T-helper 2 cell treated with Interferon-gamma antibody and Interleukin-4, amounts not matched to agents 5 μg/mL and 100 μg/mL, for 36 hours (primary cell): Measurements from ENCODE around the gene APLF.
"Not testable (repeated sequence)": the region's sequence is repeated elsewhere in the genome, so short reads cannot be mapped to it uniquely, and the experiment has no call there.

Source experiments
- DNase-seq: peaks from one replicate; pipeline ENCODE4 v3.0.0; 2021; ENCODE audit warnings: low spot score
- H3K27ac Mint-ChIP-seq: one replicate; pipeline ENCODE4 v1.8.0; 2021; ENCODE audit warnings: mild to moderate bottlenecking, mixed read lengths
- H3K27me3 Mint-ChIP-seq: one replicate; pipeline ENCODE4 v1.8.0; 2021; ENCODE audit warnings: low read depth, mixed read lengths
- H3K36me3 Mint-ChIP-seq: one replicate; pipeline ENCODE4 v1.8.0; 2021; ENCODE audit warnings: low read depth, mixed read lengths
- H3K4me1 Mint-ChIP-seq: one replicate; pipeline ENCODE4 v1.8.0; 2021; ENCODE audit warnings: low read depth, mixed read lengths
- H3K4me3 Mint-ChIP-seq: one replicate; pipeline ENCODE4 v1.8.0; 2022; ENCODE audit warnings: mild to moderate bottlenecking, moderate library complexity, mixed read lengths
- H3K9me3 Mint-ChIP-seq: one replicate; pipeline ENCODE4 v1.8.0; 2021; ENCODE audit warnings: mixed read lengths

APLF gene

DNA sequence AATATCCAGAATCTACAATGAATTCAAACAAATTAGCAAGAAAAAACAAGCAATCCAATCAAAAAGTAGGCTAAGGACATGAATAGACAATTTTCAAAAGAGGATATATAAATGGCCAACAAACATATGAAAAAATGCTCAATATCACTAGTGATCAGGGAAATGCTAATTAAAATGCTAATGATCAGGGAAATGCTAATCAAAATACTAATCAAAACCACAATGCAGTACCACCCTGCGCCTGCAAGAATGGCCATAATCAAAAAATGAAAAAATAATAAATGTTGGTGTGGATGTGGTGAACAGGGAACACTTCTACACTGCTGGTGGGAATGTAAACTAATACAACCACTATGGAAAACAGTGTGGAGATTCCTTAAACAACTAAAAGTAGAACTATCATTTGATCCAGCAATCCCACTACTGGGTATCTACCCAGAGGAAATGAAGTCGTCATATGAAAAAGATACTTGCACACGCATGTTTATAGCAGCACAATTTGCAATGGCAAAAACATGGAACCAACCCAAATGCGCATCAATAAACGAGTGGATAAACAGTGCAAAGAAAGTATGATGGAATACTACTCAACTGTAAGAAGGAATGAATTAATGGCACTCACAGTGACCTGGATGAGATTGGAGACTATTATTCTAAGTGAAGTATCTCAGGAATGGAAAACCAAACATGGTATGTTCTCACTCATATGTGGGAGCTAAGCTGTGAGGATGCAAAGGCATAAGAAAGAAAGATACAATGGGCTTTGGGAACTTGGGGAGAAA is 88.2 kb downstream of the APLF start:
- not testable (repeated sequence) for H3K9me3 Mint-ChIP-seq, H3K4me1 Mint-ChIP-seq, H3K27me3 Mint-ChIP-seq, H3K36me3 Mint-ChIP-seq, DNase-seq, H3K27ac Mint-ChIP-seq, H3K4me3 Mint-ChIP-seq

DNA sequence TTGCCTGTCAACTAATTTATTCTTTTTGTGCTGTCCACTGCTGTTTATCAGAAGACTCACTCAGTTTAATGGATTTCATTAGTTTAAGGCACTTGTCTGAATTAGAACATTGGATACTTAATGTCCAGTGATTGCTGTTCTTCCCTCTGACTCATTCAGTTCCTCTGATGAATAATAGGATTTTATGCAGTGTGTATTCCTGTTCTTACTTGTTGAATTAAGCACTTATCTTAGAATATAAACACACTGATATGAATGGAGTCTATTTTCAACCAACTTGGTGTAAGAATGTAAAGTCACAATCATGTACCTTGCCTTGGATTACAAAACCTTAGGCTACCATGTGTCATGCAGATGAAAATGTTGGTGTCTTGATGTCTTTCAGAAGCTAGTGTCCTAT is 89.0 kb downstream of the APLF start:
- no peaks in the 10 kb centered on the region for H3K9me3 Mint-ChIP-seq
- H3K27ac Mint-ChIP-seq: no peak overlapping the region
- peaks cover 1% of the 10 kb centered on the region for H3K27me3 Mint-ChIP-seq
- no peak for DNase-seq
- H3K4me1 Mint-ChIP-seq: peaks cover 6% of the 10 kb centered on the region
- H3K36me3 Mint-ChIP-seq: no peaks in the 10 kb centered on the region
- no peak overlapping the region for H3K4me3 Mint-ChIP-seq

- no peak for DNase-seq
- Mint-ChIP-seq H3K9me3 (no peaks in the 10 kb centered on the region), H3K4me3 (no peak overlapping the region), H3K27ac (no peak overlapping the region), H3K36me3 (no peaks in the 10 kb centered on the region), H3K4me1 (peaks cover 6% of the 10 kb centered on the region), H3K27me3 (no peaks in the 10 kb centered on the region)
Measured at GRCh38 chr2:68558576-68558975, 91.2 kb downstream of the APLF start.

DNA sequence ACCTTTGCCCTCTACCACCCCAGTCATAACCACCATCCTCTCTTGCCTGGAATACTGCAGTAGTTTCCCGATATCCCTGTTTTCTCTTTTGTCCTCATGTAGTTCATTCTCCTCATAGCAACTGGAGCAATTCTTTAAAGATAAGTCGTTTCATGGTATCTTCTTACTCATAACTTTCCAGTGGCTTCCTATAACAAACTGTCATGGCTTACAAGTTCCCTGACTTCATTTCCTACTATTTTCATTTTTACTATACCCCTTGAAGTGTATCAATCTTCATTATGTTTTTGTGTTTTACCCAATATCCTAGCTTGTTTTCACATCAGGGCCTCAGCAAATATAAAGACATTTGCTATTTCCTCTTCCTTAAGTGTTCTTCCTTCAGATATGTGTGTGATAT is 92.3 kb downstream of the APLF start:
- H3K36me3 Mint-ChIP-seq: no peaks in the 10 kb centered on the region
- H3K27me3 Mint-ChIP-seq: no peaks in the 10 kb centered on the region
- H3K4me3 Mint-ChIP-seq: no peak overlapping the region
- H3K9me3 Mint-ChIP-seq: no peaks in the 10 kb centered on the region
- H3K27ac Mint-ChIP-seq: no peak overlapping the region
- DNase-seq: no peak
- peaks cover 6% of the 10 kb centered on the region for H3K4me1 Mint-ChIP-seq

- Mint-ChIP-seq H3K27ac (no peak overlapping the region), H3K27me3 (no peaks in the 10 kb centered on the region), H3K4me3 (no peak overlapping the region), H3K4me1 (peaks cover 6% of the 10 kb centered on the region), H3K9me3 (no peaks in the 10 kb centered on the region), H3K36me3 (no peaks in the 10 kb centered on the region)
- DNase-seq: no peak
Measured at GRCh38 chr2:68560545-68560944, 93.2 kb downstream of the APLF start.

GRCh38 chr2:68561372-68561771 is 94.0 kb downstream of the APLF start:
- H3K9me3 Mint-ChIP-seq: no peaks in the 10 kb centered on the region
- no peak for DNase-seq
- peaks cover 10% of the 10 kb centered on the region for H3K4me1 Mint-ChIP-seq
- H3K27ac Mint-ChIP-seq: no peak overlapping the region
- no peak overlapping the region for H3K4me3 Mint-ChIP-seq
- H3K36me3 Mint-ChIP-seq: no peaks in the 10 kb centered on the region
- no peaks in the 10 kb centered on the region for H3K27me3 Mint-ChIP-seq

- Mint-ChIP-seq H3K36me3 (no peaks in the 10 kb centered on the region), H3K9me3 (no peaks in the 10 kb centered on the region), H3K4me1 (peaks cover 10% of the 10 kb centered on the region), H3K4me3 (no peak overlapping the region), H3K27ac (no peak overlapping the region), H3K27me3 (no peaks in the 10 kb centered on the region)
- DNase-seq: no peak
Measured at GRCh38 chr2:68562934-68563333, 95.5 kb downstream of the APLF start.

DNA sequence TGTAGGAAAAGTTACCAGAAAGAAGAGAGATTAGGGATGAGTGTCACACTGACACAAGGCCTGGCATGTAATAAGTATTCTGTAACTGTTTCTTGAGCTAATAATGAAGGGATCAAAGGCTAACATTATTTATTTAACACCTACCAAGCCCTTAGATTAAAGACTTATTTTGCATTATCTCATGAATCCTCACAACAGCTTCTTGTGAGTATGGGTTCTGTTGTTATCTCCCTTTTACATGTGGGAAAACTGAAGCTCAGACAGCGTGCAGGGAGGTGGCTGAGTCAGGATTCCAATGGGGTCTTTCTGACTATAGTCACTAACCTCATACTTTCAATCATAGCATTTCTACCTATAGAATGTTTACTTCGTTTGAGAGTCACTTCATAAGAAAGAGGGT is 97.0 kb downstream of the APLF start:
- H3K27me3 Mint-ChIP-seq: no peaks in the 10 kb centered on the region
- no peaks in the 10 kb centered on the region for H3K9me3 Mint-ChIP-seq
- peaks cover 6% of the 10 kb centered on the region for H3K4me1 Mint-ChIP-seq
- no peak overlapping the region for H3K27ac Mint-ChIP-seq
- no peak for DNase-seq
- no peak overlapping the region for H3K4me3 Mint-ChIP-seq
- no peaks in the 10 kb centered on the region for H3K36me3 Mint-ChIP-seq

DNA sequence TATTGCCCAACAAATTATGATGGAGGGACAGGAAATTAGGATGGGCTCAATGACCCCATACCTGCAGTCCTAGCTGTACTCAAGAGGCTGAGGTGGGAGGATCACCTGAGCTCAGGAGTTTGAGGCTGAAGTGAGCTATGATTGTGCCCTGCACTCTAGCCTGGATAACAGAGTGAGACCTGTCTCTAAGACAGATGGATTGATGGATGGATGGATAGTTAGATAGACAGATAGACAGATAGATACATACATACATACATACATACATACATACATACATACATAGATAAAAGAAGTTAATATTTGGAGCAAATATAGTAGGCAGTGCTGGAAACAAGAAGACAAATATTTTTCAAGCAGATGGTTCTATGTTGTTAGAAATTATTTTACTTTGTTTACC is 97.9 kb downstream of the APLF start:
- Mint-ChIP-seq H3K27ac (no peak overlapping the region), H3K4me1 (peaks cover 4% of the 10 kb centered on the region), H3K27me3 (no peaks in the 10 kb centered on the region), H3K4me3 (no peak overlapping the region), H3K9me3 (no peaks in the 10 kb centered on the region), H3K36me3 (no peaks in the 10 kb centered on the region)
- DNase-seq: no peak

DNA sequence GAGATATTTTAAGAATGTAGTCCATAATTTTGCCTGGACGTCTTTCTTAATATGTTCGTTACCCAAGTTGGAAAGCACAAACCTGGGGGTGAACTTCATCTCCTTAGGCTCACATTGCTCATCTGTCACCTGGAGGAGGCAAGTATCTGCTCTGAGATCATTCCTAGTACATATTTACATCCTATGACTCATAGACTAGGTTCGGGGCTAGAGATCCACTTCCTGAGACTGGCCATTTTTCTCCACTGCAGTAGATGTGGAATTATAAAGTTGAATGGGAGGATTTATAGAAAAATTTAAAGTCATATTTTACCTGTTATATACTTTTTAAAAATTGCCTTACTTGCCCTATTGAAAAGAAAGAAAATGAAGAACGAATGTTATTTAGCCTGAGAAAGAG is 98.5 kb downstream of the APLF start:
- Mint-ChIP-seq H3K27me3 (no peaks in the 10 kb centered on the region), H3K27ac (no peak overlapping the region), H3K36me3 (no peaks in the 10 kb centered on the region), H3K9me3 (no peaks in the 10 kb centered on the region), H3K4me1 (peaks cover 4% of the 10 kb centered on the region), H3K4me3 (no peak overlapping the region)
- DNase-seq: no peak

- Mint-ChIP-seq H3K36me3 (no peaks in the 10 kb centered on the region), H3K27me3 (no peaks in the 10 kb centered on the region), H3K4me3 (no peak overlapping the region), H3K4me1 (peaks cover 4% of the 10 kb centered on the region), H3K27ac (no peak overlapping the region), H3K9me3 (no peaks in the 10 kb centered on the region)
- no peak for DNase-seq
Measured at GRCh38 chr2:68566362-68566761, 99.0 kb downstream of the APLF start.

DNA sequence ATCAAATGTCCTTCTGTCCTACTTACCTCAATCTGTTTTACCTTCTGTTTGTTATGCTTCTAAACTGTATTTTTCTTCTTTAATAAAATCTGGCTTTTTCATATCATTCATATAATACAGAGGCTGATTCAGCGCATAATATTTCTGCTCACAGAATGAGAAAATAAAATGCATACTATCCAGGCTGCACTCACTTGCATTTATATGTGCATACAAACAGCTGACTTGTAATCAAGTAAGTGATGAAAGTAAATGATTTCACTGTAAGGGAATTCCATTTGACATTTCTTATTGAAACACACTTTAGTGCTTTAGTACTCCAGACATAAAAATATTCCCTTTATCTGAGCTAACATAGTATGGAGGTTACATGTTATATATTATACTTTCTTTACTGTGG is 100.7 kb downstream of the APLF start:
- Mint-ChIP-seq H3K27me3 (no peaks in the 10 kb centered on the region), H3K9me3 (no peaks in the 10 kb centered on the region), H3K27ac (no peak overlapping the region), H3K4me1 (peaks cover 4% of the 10 kb centered on the region), H3K4me3 (no peak overlapping the region), H3K36me3 (no peaks in the 10 kb centered on the region)
- DNase-seq: no peak

- H3K4me1 Mint-ChIP-seq: peaks cover 4% of the 10 kb centered on the region
Measured at GRCh38 chr2:68569604-68570003, 102.2 kb downstream of the APLF start.

GRCh38 chr2:68570434-68570833 is 103.0 kb downstream of the APLF start:
- H3K4me1 Mint-ChIP-seq, H3K9me3 Mint-ChIP-seq, H3K4me3 Mint-ChIP-seq, H3K36me3 Mint-ChIP-seq, DNase-seq, H3K27ac Mint-ChIP-seq, H3K27me3 Mint-ChIP-seq: not testable (repeated sequence)

More at GRCh38 chr2:68569604-68570003, 102.2 kb downstream of the APLF start:
- H3K27me3 Mint-ChIP-seq: no peaks in the 10 kb centered on the region
- H3K9me3 Mint-ChIP-seq: no peaks in the 10 kb centered on the region
- no peak overlapping the region for H3K27ac Mint-ChIP-seq
- DNase-seq: no peak
- H3K36me3 Mint-ChIP-seq: no peaks in the 10 kb centered on the region
- no peak overlapping the region for H3K4me3 Mint-ChIP-seq

DNA sequence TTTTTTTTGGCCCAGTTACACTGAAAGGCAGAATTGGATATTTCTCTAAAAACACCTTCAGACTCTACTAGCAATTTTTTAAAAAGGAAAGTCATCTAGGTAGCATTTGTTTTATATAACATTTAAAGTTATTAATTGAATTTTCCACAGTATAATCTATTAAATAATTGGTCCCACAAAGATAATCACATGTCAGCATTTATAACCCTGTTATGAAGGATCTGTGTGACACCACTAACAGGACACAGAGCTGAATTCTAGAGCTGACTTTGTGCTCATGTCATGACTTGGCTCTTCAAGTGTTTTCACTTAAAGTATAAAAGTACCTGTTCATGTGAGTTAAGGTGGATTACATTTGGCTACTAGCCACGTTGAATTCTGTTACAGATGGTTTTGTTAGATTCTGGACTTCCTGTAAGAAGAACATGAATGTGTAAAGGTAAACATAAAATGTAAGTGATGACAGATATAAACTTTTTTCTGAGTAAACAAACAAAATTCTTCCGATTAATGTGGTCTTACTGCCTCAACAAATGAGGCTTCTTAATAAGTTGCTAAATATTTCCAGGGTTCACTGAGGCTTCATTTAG is 106.9 kb downstream of the APLF start:
- Mint-ChIP-seq H3K36me3 (no peaks in the 10 kb centered on the region), H3K4me3 (no peak overlapping the region), H3K27ac (no peak overlapping the region), H3K9me3 (peaks cover 1% of the 10 kb centered on the region), H3K4me1 (no peaks in the 10 kb centered on the region), H3K27me3 (no peaks in the 10 kb centered on the region)
- no peak for DNase-seq
